ENCODE data around the gene SMIM41.

Gene SMIM41

DNA sequence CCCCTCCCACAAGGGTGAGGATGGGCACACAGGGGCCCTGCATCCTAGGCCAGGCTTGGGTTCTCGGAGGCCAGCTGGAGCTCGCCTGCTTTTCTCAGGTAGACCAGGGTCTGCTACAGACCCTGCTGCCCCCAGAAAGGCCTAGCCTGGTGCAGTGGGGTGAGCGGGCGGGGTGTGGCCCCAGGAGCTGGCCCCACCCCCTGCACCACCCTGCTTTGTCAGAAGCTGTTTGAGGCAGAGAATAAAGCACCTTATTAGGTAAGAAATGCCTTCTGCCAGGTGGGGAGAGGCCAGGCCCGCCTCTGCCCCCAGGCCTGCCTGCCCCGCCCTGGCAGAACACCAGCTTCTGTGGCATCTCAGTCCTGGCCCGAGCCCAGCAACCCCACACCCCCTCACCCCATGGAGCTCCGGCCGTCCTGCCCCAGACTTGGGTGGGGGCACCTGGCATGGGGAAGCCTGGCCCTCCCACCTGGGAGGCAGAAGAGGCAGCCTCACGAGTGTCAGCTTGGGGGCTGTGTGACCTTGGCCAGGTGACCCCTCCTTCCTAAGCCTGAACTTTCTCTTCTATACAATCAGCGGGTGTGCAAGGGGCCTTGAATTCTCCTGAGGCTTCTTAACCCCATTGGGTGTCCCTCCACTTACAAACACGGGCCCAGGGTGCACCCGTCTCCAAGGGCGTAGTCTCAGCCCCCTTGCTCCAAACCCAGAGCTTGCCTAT, 69.1 kb downstream of the SMIM41 start:
- no peak for DNase-seq

- no peak for DNase-seq
These were observed 69.7 kb downstream of the SMIM41 start for GRCh38 chr12:52149182-52149641.

DNA sequence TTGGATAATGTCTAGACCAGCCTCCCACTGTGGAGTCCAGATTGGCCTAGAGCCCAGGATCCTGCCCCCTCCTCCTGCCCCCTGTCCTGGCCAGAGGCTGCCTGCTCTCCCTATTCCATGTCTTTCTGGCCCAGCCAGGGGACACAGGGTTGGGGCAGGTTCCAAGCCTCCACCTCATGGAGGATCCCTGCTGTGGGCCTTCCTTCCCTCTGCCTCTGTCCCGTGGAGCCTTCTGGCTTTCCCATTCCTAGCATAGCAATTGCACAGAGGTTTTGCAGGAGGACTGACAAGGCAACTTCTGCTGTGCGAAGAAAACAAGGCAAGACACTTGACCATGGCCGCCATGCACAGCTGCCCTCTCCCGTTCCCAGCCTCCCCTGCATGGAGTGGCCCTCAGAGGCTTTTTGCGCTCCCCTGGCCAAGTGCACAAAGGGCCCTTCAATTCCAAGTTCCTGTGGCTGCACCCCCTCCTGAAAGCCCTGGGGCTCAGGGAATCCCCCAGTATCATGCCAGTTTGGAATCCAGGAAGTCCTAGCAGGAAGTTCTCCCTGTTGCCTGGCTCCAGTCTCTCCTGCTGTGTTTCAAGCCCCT, 70.2 kb downstream of the SMIM41 start:
- DNase-seq, result no peak

- no peak for DNase-seq
These were observed 71.8 kb downstream of the SMIM41 start for GRCh38 chr12:52151153-52151836.

DNA sequence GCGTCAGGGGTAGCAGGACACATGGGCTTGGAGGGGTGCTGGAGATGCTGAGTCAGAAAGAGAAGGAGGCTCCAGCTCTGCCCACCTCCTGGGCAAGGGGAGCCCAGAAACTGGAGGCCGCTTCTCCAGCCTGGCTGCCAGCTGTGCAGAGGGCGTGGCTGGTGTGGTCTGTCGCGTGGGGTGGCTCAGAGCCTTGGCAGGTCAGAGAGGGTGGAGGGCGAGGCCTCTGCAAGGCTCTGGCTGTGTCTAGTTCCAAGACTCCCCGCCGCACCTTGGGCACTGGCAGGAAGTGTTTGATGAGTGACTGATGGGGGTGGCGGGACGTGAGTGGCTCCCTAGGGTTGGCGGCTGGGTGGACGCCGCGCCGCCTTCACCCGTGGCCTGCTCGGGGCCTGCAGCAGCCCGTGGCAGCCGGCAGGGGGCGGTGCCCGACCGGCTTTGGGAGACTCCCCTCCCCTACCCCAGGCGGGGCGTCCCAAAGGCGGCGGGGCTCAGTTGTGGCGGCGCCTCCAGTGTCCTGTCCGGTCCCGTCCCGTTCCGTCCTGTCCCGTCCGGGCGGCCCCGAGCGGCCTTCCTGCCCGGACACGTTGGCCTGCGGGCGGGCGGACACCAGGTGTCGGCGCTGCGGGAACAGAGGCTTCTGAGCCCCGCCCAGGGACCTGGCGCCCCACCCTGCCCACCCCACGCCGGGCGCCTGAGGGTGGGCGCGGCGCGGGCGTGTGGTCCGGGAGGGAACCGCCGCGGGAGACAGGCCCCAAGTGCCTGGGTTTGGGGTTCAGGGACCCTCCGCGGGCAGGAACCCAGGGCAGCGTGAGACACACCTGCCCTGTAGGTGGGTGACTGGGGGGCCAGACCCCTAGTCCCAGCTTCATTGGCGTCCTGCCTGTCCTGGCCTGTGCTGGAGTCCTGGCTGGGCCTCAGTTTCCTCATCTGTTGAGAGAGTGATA, 72.6 kb downstream of the SMIM41 start:
- DNase-seq, result peak; percentile 65

DNA sequence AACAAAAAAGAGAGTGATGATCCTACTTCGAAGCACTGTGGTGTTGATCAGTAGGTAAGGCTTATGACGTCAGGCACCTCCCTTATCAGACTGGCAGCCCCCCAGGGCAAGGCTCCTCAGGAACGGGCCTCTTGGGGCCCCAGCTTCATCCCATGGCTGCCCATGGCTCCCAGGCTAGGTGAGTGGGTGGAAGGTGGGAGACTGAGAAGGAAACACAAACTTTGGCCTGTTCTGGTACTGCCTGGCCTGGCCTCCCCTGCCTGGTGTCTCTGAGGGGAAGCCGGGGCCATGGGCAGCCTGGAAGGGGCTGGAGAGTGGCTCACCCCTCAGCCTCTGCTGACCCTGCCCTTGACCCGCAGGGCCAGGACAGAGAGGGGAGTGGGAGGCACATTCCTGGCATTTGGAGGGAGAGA, 73.4 kb downstream of the SMIM41 start:
- DNase-seq, result no peak

- DNase-seq, result no peak
These were observed 75.8 kb downstream of the SMIM41 start for GRCh38 chr12:52155048-52155868.

DNA sequence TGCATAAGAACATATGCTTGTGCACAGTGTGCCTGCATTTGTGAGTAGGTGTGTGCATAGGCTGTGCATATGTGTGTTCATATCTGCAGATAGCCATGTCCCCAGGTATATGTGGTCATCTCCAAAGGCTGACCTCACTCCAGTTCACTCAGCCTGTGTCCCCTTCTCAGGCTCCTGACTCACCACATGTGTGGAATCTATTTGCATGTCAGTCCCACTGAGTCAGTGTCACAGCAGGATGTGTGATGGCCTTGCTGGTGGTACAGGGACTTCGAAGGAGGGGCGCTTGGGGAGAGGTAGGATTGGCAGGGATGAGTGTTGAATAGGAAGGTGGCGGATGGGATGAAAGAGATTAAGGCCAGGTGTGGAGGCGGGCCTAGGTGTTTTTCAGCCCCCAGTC, 76.8 kb downstream of the SMIM41 start:
- no peak for DNase-seq

DNA sequence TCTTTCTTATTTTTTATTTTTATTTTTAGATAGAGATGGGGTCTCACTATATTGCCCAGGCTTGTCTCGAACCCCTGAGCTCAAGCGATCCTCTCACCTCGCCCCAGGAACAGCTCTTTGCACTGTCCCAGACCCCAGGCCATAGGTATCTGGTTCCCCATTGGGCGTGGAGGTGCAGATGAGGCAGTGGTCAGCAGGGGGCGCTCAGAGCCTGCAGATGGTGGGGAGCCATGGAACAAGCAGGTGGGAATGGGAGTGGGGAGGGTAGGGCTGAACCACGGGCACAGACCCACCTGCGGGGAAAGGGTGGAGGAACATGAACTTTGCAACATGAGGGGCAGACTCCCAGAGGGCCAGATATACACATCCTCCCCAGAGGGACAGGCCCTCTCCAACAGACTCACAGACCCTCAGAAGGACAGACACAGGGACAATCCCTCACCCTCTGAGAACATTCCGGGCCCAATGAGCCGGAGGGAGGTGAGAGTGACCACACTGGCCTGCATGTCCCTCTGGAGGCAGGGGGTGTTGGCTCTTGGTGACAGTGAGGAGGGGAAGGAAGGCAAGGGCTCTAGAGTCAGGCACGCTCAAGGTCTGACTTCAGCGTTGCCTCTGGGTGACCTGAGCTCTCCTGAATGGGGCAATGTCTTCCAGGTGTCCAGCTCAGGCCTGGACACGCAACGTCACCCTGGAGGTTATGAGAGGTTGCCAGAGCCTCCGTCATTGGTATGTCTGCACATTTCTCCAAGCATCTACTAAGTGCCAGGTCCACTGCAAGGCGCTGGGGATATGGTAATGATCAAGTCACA, 77.5 kb downstream of the SMIM41 start:
- peak; percentile 65 for DNase-seq

DNA sequence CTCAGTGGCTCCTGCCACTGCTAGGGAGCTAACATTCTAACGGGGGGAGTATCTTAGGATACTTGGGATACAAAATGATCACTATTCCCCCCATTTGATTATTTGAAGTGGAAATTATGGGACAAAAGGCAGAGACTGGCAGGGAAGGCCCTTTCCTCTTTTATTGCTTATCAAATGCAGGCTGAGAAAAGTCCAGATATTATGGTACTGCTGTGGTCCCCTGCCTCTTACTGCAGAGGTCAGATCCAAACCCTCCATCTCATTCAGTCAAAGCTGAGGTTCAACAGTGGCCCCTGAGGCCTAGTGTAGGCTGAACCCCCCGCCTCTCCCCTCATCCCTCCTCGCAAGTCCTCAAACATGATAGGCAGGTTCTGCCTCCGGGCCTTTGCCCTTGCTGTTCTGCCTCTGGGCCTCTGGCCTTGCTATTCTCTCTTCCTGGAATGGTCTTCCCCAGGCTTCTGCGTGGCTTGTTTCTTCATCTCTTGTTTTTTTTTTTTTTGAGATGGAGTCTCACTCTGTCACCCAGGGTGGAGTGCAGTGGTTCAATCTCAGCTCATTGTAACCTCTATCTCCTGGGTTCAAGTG, 78.2 kb downstream of the SMIM41 start:
- DNase-seq, result no peak
